Measurements from ENCODE around the gene CA10. TPM values are rescaled to one million over a fixed set of nuclear protein-coding genes. Genes with fewer than 3 reads are reported as not detected.

Gene CA10
- total RNA-seq, 4 donors from 2014 or later: not detected

- ATAC-seq (ENCODE audit: low FRiP score) (no peak), DNase-seq (ENCODE audit: low spot score) (no peak)
- TF ChIP-seq CTCF (IDR thresholded peaks at IDR 0.05): no peak
Observed at GRCh38 chr17:51702963-51703360, 455.6 kb downstream of the CA10 start.

DNA sequence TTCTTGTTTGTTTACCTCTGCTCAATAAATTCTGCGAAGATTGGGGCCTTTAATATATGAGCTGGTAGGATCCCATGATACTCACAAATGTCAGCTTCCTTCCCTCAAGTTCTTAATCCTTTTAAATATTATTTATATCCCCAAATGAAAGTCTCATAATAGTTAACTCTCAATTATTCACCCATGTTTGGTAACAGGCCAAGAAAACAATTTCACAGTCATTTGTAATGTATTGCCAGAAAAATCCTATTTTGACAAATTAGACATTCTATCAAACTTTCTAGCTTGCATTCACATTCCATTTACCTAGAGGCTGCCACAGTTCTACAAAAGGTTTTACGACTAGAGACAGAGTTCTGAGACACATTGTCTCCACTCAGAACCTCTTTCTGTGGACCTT, 457.0 kb downstream of the CA10 start:
- TF ChIP-seq CTCF (IDR thresholded peaks at IDR 0.05): no peak
- ATAC-seq (ENCODE audit: low FRiP score): no peak
- DNase-seq (ENCODE audit: low spot score): no peak

DNA sequence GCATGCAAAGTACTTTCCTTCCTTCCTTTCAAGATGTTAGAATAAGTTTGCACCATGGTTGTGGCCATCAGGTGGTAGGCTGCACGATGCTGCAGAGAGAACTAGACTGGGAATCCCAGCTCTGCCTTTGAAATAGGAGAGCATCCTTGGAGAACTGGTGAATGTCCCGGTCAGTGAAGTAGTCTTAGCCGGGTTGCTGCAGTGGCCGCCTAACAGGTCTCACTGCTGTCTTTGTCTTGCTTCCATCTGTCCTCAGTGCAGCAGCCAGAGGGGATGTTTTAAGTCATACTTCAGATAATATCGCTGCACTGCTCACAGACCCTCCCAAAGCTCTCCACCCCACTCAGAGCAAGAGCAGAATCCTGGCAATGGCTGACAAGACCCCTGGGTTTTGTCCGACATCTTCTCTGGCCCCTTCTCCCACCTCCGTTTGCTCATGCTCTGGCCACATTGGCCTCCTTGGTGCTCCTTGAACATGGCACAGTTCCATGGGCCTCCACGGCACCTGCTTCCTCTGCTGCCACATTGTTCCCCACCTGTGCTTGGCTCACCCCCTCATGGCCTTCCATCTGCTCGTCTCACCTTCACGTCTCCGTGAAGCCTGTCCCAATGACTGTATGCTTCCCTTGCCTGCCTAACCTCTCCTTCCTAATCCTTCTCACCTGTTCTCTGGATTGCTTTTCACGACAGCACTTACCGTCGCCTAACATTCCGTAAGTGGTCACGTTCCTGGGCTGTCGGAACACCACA, 458.3 kb downstream of the CA10 start:
- DNase-seq (ENCODE audit: low spot score) (no peak), ATAC-seq (ENCODE audit: low FRiP score) (no peak)
- TF ChIP-seq CTCF (IDR thresholded peaks at IDR 0.05): no peak

GRCh38 chr17:51699303-51699702, 459.2 kb downstream of the CA10 start:
- TF ChIP-seq CTCF (IDR thresholded peaks at IDR 0.05): no peak
- DNase-seq (ENCODE audit: low spot score): no peak
- ATAC-seq (ENCODE audit: low FRiP score): no peak

DNA sequence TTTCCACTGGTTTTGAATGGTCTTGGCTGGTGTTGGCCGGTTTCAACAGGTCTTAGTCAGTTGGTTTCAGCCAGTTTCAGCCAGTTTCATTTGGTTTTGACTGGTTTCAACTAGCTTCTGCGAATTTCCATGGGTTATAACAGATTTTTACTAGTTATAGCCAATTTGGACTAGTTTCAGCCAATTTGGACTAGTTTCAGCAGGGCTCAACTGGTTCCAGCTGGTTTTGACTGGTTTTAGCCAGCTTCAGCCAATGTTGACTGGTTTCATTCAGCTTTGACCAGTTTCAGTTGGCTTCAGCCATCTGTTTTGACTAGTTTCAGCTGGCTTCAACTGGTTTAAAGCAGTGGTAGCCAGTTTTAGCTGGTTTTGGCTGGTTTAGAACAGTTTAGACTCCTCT, 465.6 kb downstream of the CA10 start:
- DNase-seq (ENCODE audit: low spot score): no peak
- no peak for ATAC-seq (ENCODE audit: low FRiP score)
- TF ChIP-seq CTCF (IDR thresholded peaks at IDR 0.05): no peak

- no peak for TF ChIP-seq CTCF (IDR thresholded peaks at IDR 0.05)
- ATAC-seq (ENCODE audit: low FRiP score) (no peak), DNase-seq (ENCODE audit: low spot score) (no peak)
Observed at GRCh38 chr17:51687887-51688286, 470.6 kb downstream of the CA10 start.

DNA sequence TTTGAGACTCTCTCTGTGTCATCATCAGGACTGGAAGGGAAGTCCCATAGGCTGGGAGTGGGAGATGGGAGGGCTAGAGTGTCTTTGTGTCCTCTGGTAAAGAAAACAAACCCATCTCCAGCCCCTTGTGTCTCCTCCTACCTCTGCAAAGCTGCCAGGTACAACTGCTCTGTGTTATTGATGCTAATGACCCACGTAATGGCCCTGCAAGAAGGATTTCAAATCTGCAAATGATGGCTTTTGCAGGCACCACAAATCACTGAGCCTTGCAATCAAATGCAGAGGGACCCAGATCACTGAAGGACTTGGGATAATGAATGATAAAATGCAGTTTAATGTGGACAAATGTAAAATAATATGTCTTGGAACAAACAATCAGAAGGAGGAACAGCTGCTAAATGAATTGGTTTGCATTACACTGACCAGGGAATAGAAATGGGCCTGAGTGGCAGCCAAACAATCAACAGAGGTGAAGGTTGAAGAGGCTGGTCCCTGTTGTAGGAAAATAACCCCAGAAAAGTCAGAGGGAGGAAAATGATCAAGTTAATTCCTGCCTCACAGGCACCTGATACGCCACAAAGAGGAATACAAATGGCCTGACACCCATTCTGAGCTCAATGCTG, 473.1 kb downstream of the CA10 start:
- no peak for ATAC-seq (ENCODE audit: low FRiP score)
- TF ChIP-seq CTCF (IDR thresholded peaks at IDR 0.05): no peak
- no peak for DNase-seq (ENCODE audit: low spot score)
